ENCODE data around the gene TRIM24. TPM values are rescaled to one million over a fixed set of nuclear protein-coding genes. Genes with fewer than 3 reads are reported as not detected.
A peak's percentile ranks its signal among the peaks of the same experiment; 100 is the strongest.

TRIM24 gene
- total and polyA plus RNA-seq, 2 of the 13 experiments (the other 11 are each of a cell fraction or from before 2014, with no cell fraction given): 100 to 106 TPM

GRCh38 chr7:138459413-138460175 is 465 bp upstream of the TRIM24 start (continued):
- TF ChIP-seq NFAT5 (CRISPR knock-in tag; IDR thresholded peaks at IDR 0.05): no peak
- TF ChIP-seq ZNF737 (CRISPR knock-in tag; IDR thresholded peaks at IDR 0.05; ENCODE audit: borderline replicate concordance): no peak
- no peak for TF ChIP-seq ZFP36L1 (CRISPR knock-in tag; IDR thresholded peaks at IDR 0.05)
- TF ChIP-seq SMAD3 (CRISPR knock-in tag; IDR thresholded peaks at IDR 0.05): no peak; the same call in 1 of the 2 replicates
- no peak for TF ChIP-seq ZSCAN12 (CRISPR knock-in tag; IDR thresholded peaks at IDR 0.05)
- TF ChIP-seq MEIS1 (CRISPR knock-in tag; IDR thresholded peaks at IDR 0.05; ENCODE audit: borderline replicate concordance): no peak
- no peak for TF ChIP-seq PCBP2 (optimal IDR thresholded peaks at IDR 0.05; ENCODE audit: low read depth, low read length, poor library complexity, severe bottlenecking)
- no peak for TF ChIP-seq ZNF850 (CRISPR knock-in tag; conservative IDR thresholded peaks at IDR 0.05)
- no peak for TF ChIP-seq AGO2 (optimal IDR thresholded peaks at IDR 0.05; ENCODE audit: low read depth, low read length)
- peak; percentile 25; the same call in 1 of the 2 replicates for TF ChIP-seq ZGPAT (CRISPR knock-in tag; IDR thresholded peaks at IDR 0.05)
- no peak for TF ChIP-seq NFE2 (CRISPR knock-in tag; IDR thresholded peaks at IDR 0.05)
- TF ChIP-seq GLMP (CRISPR knock-in tag; IDR thresholded peaks at IDR 0.05; ENCODE audit: borderline replicate concordance): no peak
- no peak for TF ChIP-seq HNF1B (CRISPR knock-in tag; IDR thresholded peaks at IDR 0.05)
- TF ChIP-seq DR1 (CRISPR knock-in tag; IDR thresholded peaks at IDR 0.05): no peak
- TF ChIP-seq ZNF564 (CRISPR knock-in tag; IDR thresholded peaks at IDR 0.05): no peak
- no peak for TF ChIP-seq ZBTB25 (CRISPR knock-in tag; IDR thresholded peaks at IDR 0.05)
